ENCODE data around the gene TFB1M. TPM values are rescaled to one million over a fixed set of nuclear protein-coding genes. Genes with fewer than 3 reads are reported as not detected.
"Not testable (repeated sequence)": the region's sequence is repeated elsewhere in the genome, so short reads cannot be mapped to it uniquely, and the experiment has no call there.

Gene TFB1M
- total RNA-seq, 1 experiment from 2014 or later = 26.1 TPM

GRCh38 chr6:155330133-155330734 is 15.9 kb upstream of the TFB1M start:
- no peak for DNase-seq (ENCODE audit: extremely low read depth, low read depth)

GRCh38 chr6:155329460-155330132 is 15.3 kb upstream of the TFB1M start:
- no peak for DNase-seq (ENCODE audit: extremely low read depth, low read depth)

GRCh38 chr6:155328539-155329459 is 14.5 kb upstream of the TFB1M start:
- no peak for DNase-seq (ENCODE audit: extremely low read depth, low read depth)

- DNase-seq (ENCODE audit: extremely low read depth, low read depth) = no peak
Measured at GRCh38 chr6:155328074-155328538, 13.8 kb upstream of the TFB1M start.

- peak; percentile 40 for DNase-seq (ENCODE audit: extremely low read depth, low read depth)
Measured at GRCh38 chr6:155327326-155328073, 13.2 kb upstream of the TFB1M start.

- no peak for DNase-seq (ENCODE audit: extremely low read depth, low read depth)
Measured at GRCh38 chr6:155325700-155326516, 11.6 kb upstream of the TFB1M start.

GRCh38 chr6:155324993-155325392 is 10.7 kb upstream of the TFB1M start:
- no peak for DNase-seq (ENCODE audit: extremely low read depth, low read depth)

GRCh38 chr6:155324172-155324571 is 9.9 kb upstream of the TFB1M start:
- DNase-seq (ENCODE audit: extremely low read depth, low read depth) = no peak

- no peak for DNase-seq (ENCODE audit: extremely low read depth, low read depth)
Measured at GRCh38 chr6:155319902-155320301, 5.6 kb upstream of the TFB1M start.

GRCh38 chr6:155317186-155317585 is 2.9 kb upstream of the TFB1M start:
- no peak for DNase-seq (ENCODE audit: extremely low read depth, low read depth)

- no peak for DNase-seq (ENCODE audit: extremely low read depth, low read depth)
Measured at GRCh38 chr6:155316419-155316818, 2.1 kb upstream of the TFB1M start.

GRCh38 chr6:155315516-155315871 is 1.2 kb upstream of the TFB1M start:
- DNase-seq (ENCODE audit: extremely low read depth, low read depth) = no peak

- DNase-seq (ENCODE audit: extremely low read depth, low read depth) = peak; percentile 68
Measured at GRCh38 chr6:155314773-155315515, 660 bp upstream of the TFB1M start.

GRCh38 chr6:155313602-155314091 is 637 bp downstream of the TFB1M start:
- no peak for DNase-seq (ENCODE audit: extremely low read depth, low read depth)

- DNase-seq (ENCODE audit: extremely low read depth, low read depth) = not testable (repeated sequence)
Measured at GRCh38 chr6:155312950-155313349, 1.3 kb downstream of the TFB1M start.

GRCh38 chr6:155311583-155311982 is 2.7 kb downstream of the TFB1M start:
- no peak for DNase-seq (ENCODE audit: extremely low read depth, low read depth)

- no peak for DNase-seq (ENCODE audit: extremely low read depth, low read depth)
Measured at GRCh38 chr6:155311086-155311485, 3.2 kb downstream of the TFB1M start.

GRCh38 chr6:155310596-155310995 is 3.7 kb downstream of the TFB1M start:
- DNase-seq (ENCODE audit: extremely low read depth, low read depth) = no peak

GRCh38 chr6:155309150-155309549 is 5.1 kb downstream of the TFB1M start:
- DNase-seq (ENCODE audit: extremely low read depth, low read depth) = no peak
